ENCODE results near the gene GNAL.

DNA sequence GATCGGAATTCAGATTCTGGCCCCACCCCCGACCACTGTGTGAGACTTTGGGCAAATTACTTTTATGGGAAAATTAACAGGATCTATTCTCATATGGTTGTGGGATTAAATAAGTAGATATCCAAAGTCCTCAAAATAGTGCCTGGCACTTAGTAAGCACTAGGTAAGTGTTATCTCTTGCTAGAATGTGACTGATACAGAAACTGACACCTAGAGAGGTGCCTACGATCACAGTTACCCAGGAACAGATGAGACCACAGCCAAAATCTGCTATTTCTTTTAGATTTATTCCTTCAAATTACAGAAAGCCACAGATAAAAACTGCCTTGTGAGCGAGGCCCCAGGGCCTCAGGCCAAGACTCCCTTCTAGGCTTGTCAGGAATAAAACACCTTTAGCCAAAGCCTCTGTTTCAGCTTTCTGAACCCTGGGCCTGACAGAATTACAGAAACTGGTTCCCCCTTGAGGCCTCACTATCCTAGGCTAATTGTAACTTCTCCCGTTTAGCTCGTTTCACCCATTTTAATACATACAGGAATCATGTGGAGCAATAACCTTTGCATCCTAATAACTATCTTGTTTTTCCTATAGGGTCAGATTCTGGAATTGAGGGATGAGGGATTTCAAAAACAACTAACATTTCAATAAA lies 139.8 kb downstream of the GNAL start:
- TF ChIP-seq, protein P1, sequence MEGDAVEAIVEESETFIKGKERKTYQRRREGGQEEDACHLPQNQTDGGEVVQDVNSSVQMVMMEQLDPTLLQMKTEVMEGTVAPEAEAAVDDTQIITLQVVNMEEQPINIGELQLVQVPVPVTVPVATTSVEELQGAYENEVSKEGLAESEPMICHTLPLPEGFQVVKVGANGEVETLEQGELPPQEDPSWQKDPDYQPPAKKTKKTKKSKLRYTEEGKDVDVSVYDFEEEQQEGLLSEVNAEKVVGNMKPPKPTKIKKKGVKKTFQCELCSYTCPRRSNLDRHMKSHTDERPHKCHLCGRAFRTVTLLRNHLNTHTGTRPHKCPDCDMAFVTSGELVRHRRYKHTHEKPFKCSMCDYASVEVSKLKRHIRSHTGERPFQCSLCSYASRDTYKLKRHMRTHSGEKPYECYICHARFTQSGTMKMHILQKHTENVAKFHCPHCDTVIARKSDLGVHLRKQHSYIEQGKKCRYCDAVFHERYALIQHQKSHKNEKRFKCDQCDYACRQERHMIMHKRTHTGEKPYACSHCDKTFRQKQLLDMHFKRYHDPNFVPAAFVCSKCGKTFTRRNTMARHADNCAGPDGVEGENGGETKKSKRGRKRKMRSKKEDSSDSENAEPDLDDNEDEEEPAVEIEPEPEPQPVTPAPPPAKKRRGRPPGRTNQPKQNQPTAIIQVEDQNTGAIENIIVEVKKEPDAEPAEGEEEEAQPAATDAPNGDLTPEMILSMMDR (IDR thresholded peaks at IDR 0.05 in 8 of 11, conservative IDR thresholded peaks at IDR 0.05 in 3 of 11) = no peak
- no peak for TF ChIP-seq POLR2A (IDR thresholded peaks at IDR 0.05)
- TF ChIP-seq POLR2AphosphoS5 (IDR thresholded peaks at IDR 0.05) = no peak

Measured in spleen (tissue), 7 donors.